Colon (tissue), 2 donors: ENCODE data around the gene SMTNL2.
"Not testable (repeated sequence)": the region's sequence is repeated elsewhere in the genome, so short reads cannot be mapped to it uniquely, and the experiment has no call there.

ENCODE experiments used
- FAIRE-seq: peaks from 2 replicates; lab custom pipeline; 2012; peaks lifted over from hg19 to GRCh38; lab: Jason Lieb, UNC
- donor health status: control.
- donor health status: control.

Gene SMTNL2

DNA sequence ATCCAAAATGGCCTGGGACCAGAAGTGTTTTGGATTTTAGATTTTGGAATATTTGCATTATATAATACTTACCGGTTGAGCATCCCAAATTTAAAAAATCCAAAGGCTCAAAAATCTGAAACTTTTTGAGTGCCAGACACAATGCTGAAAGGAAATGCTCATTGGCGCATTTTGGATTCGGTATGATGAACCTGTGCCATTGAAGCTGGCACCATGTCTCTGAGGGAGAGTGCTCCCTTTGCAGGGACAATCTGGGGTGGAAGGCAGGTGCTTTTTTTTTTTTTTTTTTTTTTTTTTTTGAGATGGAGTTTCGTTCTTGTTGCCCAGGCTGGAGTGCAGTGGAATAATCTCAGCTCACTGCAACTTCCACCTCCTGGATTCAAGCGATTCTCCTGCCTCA, 17.7 kb downstream of the SMTNL2 start:
- no peak for FAIRE-seq

DNA sequence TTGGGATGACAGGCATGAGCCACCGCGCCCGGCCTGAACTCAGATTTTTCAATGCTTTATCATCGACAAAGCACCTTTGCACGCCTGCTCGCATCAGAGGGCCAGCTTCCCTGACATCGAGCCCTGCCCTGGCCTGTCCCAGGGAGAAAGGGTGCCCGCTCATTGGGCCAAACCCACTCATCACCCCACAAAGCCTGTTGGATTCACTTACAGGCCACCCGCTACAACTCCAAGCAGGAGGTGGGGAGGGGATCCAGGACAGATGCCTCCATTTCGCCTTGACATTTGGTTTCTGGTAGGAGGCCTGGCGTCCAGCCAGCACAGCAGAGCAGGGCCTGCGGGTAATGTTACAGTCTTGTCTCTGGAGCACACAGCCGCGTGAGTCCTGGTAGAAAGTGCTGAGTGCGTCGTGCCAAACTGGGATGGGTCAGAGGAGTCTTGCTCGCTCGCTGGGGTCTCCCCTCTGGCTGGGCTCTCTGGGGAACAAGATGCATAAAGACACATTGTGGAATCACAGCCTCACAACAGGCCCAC, 19.8 kb downstream of the SMTNL2 start:
- FAIRE-seq: no peak

DNA sequence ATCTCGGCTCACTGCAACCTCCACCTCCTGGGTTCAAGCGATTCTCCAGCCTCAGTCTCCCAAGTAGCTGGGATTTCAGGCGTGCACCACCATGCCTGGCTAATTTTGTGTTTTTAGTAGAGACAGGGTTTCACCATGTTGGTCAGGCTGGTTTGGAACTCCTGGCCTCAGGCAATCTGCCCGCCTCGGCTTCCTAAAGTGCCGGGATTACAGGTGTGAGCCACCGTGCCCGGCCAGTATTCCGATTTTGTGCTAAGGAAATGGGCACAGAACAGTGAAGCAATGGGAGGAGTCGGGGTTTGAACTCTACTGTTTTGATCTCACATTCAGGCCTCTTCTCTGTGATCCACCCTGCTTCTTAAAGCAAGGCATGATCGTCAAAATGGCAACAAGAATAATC, 20.4 kb downstream of the SMTNL2 start:
- FAIRE-seq: not testable (repeated sequence)

DNA sequence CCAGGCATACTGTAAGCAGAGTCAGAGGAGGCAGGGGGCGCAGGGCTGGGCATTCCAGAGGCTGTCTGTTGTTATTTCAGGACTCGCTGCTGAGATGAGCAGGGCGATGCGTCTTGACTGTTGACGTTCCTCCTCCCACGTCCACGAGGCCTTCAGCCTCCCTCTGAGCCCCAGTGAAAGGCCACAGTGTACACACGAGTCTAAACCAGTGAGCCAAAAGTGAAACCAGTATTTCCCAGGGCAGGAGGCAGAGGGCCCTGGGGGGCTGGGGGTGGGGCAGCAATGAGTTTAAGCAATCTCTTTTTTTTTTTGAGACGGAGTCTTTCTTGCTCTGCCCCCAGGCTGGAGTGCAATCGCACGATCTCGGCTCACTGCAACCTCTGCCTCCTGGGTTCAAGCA, 21.5 kb downstream of the SMTNL2 start:
- no peak for FAIRE-seq

DNA sequence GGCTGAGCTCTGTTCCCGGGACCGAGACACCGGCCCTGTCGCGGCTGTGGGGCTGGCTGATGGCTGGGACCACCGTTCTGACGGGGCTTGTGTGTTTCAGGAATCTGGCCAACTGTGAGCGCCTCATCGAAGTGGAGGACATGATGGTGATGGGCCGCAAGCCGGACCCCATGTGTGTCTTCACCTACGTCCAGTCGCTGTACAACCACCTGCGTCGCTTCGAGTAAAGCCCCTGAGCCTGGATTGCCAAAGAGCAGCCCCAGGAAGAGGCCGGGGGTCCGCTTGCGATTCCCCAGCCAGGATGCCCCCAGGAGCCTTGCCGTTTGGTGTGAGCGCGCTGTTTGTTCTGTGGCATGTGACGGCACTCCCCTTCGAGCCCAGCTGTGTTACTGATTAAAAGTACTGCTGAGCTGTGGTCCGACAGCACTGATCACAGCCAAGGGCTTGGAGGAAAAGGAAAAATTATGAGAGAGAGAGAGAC, 23.0 kb downstream of the SMTNL2 start:
- FAIRE-seq: no peak

DNA sequence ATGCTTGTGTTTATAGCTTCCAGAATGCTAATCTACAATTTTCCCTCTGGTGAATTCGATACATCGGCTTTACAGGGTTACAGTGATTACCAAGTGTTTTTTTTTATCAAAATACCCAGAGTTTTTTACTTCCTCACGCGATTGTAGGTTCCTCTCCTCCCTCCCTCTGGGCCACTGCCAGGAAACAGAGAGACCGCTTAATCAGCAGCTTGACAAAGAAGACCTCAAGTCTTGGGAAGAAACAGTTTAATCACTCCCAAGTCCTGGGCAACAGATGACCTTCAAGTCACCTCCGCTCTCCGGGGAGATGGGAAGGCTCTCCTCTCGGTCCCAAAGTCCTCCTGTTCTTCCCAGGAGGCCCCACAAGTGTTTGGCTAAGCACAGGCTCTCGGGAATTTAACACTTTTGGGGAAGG, 23.5 kb downstream of the SMTNL2 start:
- no peak for FAIRE-seq

DNA sequence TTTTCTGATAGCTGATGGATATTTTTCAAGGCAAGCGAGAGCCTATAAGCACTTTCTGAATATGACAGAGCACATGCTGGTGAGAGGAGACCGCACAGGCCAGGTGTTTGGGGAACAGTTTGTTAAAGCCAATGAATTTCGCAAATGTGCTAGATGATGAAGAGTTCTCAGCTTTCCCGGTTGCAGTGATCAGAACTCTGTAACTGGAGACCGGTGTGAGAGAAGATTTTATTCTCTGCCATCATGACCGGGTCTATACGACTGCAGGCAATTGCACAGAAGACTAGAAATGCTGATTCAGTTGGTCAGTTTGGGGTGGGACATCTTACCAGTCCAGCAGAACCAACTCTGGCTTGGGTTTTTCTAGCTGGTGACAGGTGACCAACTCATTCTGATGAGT, 25.4 kb downstream of the SMTNL2 start:
- FAIRE-seq: no peak

DNA sequence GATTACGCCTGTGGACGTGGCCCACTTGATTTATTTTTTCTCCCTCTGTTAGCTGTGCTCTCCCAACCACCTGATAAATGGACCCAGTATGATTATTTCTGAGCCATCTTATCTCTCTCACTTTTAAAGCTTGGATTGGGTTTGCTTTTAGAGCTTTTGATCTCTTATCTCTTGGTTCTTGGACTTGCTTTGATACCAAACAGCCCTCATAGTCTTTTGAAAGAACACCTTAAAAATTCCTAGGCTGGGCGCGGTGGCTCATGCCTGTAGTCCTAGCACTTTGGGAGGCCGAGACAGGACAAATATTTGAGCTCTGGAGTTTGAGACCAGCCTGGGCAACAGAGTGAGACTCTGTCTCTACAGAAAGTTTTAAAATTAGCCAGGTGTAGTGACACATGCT, 25.8 kb downstream of the SMTNL2 start:
- FAIRE-seq: no peak

DNA sequence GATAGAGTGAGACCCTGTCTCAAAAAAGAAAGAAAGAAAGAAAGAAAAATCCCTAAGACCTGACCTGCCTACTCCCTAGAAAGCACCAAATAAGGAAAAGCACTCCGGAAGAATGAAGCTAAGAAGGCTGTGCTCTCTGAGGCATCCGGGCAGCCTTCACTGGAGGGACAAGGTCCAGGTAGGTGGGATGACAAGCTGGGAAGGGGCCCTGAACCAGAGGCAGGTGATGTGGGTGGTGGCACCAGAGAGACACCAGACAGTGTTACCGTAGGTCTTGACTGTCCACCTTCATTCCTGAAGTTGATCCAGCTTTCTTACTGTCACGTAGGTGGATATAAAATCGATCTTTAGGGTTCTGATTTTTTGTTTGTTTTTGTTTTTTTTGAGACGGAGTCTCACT, 26.3 kb downstream of the SMTNL2 start:
- FAIRE-seq: no peak

DNA sequence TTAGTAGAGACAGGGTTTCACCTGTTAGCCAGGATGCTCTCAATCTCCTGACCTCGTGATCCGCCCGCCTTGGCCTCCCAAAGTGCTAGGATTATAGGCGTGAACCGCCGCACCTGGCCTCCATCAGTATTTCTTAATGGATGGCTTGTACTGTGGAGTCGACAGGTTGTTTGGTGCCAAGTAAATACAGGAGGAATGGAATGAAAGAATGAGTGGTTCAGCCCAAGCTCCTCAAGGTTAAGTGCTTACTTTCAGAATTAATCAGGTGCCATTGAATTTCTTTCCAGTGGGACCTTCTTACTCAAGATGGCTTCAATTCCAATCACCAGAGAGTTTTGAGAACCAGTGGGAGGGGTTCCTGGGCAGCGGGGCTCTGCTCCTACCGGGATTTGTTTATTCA, 32.1 kb downstream of the SMTNL2 start:
- no peak for FAIRE-seq

DNA sequence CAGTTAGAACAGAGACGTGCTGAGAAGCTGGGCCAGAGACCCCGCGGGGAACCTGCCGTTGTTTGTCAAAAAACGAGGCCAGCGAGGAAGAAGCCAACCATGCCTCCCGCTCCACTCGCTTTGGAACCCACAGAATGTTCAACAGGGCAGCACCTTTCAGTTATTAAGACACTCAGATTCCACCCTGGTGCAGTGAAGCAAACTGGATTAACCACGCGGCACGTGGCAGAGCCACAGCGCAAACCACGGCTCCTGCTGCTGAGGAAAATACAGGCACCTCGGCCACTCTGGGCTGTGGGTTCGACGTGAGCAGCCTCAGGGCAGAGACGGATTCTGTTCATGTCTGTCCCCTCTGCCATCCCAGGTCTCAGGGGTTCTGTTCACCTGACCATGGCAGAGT, 32.8 kb downstream of the SMTNL2 start:
- no peak for FAIRE-seq

DNA sequence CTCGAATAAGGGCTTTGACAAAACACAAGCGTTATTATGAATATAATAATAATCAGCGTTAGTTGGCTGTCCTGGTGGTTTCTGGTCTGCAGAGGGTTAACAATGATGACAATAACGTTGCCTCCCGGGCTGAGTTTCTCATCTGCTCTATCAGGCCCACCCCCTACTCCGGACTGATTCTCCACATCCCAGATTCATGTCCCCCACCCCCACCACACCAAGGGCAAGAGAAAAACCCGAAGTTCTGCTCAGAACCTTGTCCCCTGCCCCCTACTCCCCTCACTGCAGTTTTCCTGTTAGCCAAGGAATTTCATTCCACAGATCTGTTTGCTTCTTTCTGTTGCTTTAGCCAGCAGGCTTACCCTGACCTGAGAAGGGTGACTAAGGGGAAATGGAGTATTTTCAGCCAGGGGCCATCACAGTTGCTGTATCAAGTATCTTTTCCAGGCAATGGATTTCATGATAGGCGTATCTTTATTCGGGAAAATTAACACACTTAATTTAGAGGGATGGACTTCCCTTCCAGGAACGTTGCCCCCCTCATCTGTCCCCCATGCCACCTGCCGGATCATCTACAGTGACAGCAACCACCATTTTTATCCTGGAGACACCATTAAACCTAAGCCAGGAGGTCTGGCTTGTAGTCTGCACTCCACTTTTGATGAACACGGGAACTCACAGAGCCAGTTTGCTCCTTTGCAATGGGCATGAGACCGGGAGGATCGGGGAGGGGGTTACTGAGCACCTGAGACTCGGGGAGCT, 33.4 kb downstream of the SMTNL2 start:
- FAIRE-seq: no peak

DNA sequence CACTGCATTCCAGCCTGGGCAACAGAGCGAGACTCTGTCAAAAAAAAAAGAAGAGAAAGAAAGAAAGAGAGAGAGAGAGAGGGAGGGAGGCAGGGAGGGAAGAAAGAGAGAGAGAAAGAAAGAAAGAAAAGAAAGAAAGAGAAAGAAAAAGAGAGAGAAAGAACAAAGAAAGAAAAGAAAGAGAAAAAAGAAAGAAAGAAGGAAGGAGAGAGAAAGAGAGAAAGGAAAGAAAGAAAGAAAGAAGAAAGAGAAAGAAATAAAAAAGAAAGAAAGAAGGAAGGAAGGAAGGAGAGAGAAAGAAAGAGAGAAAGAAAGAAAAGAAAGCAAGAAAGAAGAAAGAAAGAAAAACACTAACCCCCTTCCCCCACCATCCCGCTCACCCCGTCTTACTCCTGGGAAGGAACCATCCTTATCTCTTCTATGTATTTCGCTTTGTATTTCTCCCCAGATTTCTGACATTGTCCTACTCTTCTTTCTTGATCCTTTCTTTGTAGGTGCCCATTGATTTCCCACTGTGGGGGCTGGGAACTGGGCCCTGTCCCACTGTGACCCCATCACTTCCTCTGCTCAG, 36.3 kb downstream of the SMTNL2 start:
- FAIRE-seq: no peak

DNA sequence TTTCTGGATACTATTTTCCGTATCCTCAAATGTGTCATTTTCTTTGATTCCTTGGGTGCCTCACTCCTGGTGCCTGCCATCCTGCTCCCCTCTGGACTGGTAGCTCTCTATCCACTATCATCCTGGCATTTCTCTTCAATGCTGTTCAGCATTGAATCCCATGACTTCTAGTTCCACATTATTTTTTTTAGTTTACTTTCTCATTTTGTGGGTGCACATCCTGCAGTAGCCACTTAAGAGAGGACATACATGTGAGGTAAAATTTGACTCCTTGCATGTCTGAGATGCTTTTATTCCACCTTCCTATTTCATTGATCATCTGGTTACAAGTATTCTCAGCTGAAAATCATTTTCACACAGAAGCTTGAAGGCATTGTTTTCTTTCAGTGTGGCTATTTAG, 38.0 kb downstream of the SMTNL2 start:
- no peak for FAIRE-seq

DNA sequence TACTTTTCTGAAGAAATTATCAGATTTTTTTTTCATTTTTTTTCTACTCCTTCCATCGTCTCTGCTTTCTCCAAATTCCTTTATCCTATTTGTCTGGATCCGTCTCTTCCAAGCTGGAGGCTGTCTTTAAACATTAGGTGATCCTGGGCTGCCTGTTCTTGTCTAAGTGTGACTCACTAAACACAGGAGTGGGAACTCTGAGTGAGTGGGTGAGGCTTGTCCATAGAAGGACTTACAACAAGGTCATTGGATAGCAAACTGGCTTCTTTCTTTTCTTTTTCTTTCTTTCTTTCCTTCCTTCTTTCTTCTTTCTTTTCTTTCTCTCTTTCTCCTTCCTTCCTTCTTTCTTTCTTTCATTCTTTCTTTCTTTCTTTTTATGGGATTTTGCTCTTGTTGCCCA, 38.9 kb downstream of the SMTNL2 start:
- FAIRE-seq: no peak

DNA sequence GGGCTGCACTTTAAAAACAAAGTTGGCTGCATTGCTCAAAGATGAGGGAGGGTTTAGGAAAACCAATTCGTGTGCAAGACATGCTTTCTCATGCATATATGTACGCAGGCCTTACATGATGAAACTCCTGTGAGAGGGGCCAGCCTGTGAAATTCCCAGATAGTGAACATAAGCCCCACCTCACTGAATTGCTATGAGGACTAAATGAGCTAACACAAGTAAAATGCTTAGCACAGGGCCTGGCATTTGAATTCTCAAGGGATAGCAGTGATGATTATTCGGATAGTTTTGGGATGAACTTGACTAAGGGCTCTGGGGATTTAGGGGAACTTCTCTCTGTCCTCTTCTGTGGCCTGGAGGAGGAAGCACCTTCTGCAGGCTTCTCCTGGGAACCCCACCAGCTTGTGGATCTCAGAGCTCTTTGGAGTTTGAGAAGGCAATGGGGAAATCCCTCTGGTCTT, 40.2 kb downstream of the SMTNL2 start:
- not testable (repeated sequence) for FAIRE-seq

DNA sequence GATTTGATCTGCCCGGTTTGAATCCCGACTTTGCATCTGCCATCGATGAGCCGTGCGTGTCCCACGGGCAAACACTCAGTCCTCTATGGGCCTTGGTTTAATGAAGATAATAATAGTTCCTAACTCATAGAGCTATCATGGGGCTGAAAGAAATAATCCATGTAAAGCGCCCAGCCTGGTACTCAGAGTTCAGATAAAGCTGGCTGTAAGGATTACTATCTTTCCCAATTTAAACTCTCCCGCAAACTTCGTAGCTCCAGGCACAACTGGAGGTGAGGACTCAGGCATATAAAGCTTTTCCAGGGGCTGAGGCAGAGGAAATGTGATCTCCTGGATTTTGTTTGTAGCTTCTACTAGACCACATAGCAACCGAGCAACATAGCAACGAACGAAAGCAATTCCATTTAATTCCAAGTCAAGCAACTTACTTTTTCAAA, 40.9 kb downstream of the SMTNL2 start:
- no peak for FAIRE-seq

DNA sequence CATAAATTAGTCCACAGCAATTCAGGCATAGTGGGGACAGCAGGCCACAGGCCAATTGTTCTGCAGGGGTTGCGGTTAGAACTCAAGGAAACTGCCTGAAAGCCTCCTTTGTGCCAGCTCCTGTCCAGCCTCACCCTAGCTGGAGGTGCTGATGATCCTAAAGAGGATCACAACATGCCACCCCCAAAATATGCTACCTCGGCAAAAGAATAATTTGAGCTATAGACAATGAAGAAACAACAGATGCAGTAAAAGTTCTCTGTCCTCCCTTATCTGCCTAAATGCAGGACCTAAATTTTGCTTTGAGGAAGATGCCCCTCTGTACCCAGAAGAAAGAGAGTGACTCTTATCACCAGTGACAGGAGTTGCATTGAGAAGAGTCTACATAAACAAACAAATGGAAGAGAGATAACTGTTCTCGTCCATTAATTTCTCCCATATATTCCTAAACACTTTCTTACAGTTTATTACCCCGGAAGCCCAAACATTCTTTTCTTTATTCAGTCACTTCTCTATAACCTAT, 42.5 kb downstream of the SMTNL2 start:
- no peak for FAIRE-seq

DNA sequence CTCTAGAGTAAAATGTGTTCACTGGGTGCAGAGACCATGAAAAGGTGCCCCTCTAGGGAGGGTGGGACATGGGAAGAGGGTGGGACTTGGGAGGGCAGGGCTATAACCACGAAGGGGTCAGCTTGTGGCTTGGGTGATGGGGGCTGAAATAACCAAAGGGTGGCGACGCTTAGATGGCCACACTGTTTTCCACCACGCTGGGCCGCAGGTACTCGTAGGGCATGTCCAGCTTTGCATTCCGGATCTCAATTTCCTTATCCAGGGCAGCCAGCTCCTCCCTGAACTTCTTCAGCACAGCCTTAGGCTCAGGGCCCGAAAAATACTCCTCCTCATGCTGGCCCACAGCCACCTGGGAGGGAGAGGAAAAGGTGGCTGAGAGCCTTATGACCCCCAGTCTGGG, 47.1 kb downstream of the SMTNL2 start:
- no peak for FAIRE-seq

DNA sequence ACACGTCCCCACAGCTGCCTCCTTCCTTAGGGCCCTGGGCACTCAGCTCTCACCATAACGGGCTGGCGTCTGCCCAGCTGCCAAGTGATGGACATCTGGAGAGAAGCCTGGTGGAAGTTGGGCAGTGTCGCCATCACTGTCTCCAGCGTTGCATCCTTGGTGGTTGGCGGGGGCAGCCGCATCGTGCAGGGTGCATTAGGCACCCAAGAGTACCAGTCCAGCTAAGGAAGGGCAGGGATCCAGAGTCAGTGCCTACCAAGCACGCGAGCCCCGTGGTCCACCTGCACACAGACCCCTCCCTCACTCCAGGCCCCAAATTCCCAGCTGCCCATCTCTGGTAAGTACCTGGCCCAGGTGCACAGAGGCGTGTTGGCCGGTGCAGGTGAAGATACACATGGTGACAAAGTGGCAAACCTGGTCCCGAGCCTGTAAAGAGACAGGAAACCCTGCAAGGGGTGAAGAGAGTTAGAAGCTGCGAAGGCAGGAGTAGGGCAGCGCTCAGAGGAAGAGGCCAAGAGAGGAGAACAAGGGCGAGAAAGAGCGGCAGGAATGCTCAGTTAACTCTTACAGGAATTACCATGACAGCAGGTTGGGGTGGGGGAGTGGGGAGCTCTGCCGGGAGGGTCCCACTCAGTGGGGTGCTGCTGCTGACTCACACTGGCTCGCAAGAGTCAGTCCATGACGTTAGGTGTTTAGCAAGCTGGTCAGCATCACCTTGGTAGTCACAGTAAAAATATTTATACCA, 47.7 kb downstream of the SMTNL2 start:
- no peak for FAIRE-seq

DNA sequence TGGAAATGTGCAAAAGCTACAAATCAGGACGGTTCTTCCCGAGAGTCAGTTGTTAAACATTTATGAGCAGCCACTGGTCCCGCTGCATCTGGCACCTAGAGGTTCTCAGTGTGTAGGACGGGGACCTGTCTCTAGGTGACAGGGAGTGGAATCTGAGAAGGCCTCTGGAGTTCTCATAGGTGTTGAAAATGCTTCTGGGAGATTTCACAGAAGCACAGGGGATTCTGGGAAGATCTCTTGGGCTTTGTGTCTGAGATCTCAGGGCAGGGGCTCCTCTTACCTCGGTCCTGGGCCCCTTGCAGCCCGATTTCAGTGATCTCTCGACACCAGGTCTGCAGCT, 48.2 kb downstream of the SMTNL2 start:
- no peak for FAIRE-seq

DNA sequence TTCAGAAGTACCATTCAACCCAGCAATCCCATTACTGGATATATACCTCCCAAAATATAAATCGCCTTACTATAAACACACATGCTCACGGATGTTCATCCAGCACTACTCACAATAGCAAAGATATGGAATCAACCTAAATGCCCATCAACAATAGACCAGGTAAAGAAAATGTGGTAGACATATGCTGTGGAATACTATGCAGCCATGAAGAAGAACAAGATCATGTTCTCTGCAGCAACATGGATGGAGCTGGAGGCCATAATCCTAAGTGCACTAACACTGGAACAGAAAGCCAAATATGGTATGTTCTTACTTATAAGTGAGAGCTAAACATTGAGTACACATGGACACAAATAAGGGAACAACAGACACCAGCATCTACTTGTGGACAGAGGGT, 49.3 kb downstream of the SMTNL2 start:
- no peak for FAIRE-seq

DNA sequence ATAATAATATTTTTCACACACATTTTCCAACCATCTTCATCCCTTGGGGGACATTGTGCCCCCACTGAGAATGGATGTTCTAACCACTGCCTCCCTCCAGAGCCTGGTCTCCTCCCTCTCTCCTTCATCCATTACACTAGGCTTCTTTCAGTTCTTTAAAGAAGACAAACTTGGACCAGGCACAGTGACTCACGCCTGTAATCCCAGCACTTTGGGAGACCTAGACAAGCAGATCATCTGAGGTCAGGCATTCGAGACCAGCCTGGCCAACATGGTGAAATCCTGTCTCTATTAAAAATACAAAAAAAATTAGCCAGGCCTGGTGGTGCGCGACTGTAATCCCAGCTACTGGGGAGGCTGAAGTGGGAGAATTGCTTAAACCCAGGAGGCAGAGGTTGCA, 50.6 kb downstream of the SMTNL2 start:
- no peak for FAIRE-seq
